Glutamatergic neuron (in vitro differentiated cells): Measurements from ENCODE around the gene ATG4D. TPM values are rescaled to one million over a fixed set of nuclear protein-coding genes. Genes with fewer than 3 reads are reported as not detected.

Source experiments
- DNase-seq: peaks from one replicate; pipeline ENCODE4 v3.0.0; 2022
- H3K27ac Mint-ChIP-seq: one replicate; pipeline ENCODE4 v1.8.0; 2020; ENCODE audit warnings: mild to moderate bottlenecking, mixed read lengths, inconsistent platforms; ENCODE audit not compliant: unreplicated experiment
- H3K27me3 Mint-ChIP-seq: one replicate; pipeline ENCODE4 v1.8.0; 2020; ENCODE audit warnings: mild to moderate bottlenecking, moderate library complexity, mixed read lengths, inconsistent platforms; ENCODE audit not compliant: unreplicated experiment
- H3K36me3 Mint-ChIP-seq: one replicate; pipeline ENCODE4 v1.8.0; 2020; ENCODE audit warnings: mild to moderate bottlenecking, mixed read lengths, inconsistent platforms; ENCODE audit not compliant: unreplicated experiment
- H3K4me1 Mint-ChIP-seq: one replicate; pipeline ENCODE4 v1.8.0; 2020; ENCODE audit warnings: mild to moderate bottlenecking, low read depth, mixed read lengths, inconsistent platforms; ENCODE audit not compliant: unreplicated experiment
- H3K4me3 Mint-ChIP-seq: one replicate; pipeline ENCODE4 v1.8.0; 2020; ENCODE audit warnings: mild to moderate bottlenecking, mixed read lengths, inconsistent platforms; ENCODE audit not compliant: unreplicated experiment
- H3K9me3 Mint-ChIP-seq: one replicate; pipeline ENCODE4 v1.8.0; 2020; ENCODE audit warnings: mild to moderate bottlenecking, moderate library complexity, mixed read lengths, inconsistent platforms; ENCODE audit not compliant: unreplicated experiment
- total RNA-seq: library from RNA; stranded (reverse); fragmentation: NEBNext Ultra II Directional; extraction: Animal tissue kit (Norgen Biotek cat#: 25700); gene quantifications from one replicate; pipeline ENCODE4 v1.2.1, GENCODE V29; 2021; ENCODE audit not compliant: unreplicated experiment
- TF ChIP-seq, protein P1 (sequence below): fragments of 200-600 bp; sonication (generic); IDR thresholded peaks from one replicate; pipeline ENCODE4 v1.5.0; 2021; ENCODE audit not compliant: partially characterized antibody, unreplicated experiment

The ATG4D gene
- total RNA-seq, 1 donor from 2014 or later = 56.1 TPM

DNA sequence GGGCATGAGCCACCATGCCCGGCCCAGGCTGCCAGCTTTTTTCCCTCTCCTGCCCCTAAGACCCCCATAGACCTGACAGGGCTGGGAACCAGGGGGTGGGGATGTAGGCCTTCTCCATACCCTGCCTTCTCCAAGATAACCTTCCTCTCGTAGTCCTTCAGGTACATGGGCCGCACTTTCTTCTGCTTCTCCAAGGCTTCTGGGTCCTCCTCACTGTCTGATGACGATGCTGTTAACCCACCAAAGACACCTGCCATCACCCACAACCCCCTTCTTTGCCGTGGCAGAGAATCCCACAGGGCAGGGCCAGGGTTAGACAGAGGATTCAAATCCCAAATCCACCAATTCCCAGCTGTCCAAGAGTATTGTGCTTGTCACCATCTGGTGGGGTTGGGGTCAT is 18.9 kb downstream of the ATG4D start:
- TF ChIP-seq, protein P1, sequence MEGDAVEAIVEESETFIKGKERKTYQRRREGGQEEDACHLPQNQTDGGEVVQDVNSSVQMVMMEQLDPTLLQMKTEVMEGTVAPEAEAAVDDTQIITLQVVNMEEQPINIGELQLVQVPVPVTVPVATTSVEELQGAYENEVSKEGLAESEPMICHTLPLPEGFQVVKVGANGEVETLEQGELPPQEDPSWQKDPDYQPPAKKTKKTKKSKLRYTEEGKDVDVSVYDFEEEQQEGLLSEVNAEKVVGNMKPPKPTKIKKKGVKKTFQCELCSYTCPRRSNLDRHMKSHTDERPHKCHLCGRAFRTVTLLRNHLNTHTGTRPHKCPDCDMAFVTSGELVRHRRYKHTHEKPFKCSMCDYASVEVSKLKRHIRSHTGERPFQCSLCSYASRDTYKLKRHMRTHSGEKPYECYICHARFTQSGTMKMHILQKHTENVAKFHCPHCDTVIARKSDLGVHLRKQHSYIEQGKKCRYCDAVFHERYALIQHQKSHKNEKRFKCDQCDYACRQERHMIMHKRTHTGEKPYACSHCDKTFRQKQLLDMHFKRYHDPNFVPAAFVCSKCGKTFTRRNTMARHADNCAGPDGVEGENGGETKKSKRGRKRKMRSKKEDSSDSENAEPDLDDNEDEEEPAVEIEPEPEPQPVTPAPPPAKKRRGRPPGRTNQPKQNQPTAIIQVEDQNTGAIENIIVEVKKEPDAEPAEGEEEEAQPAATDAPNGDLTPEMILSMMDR = no peak
- H3K9me3 Mint-ChIP-seq = peaks cover 4% of the 10 kb centered on the region
- no peaks in the 10 kb centered on the region for H3K36me3 Mint-ChIP-seq
- H3K4me1 Mint-ChIP-seq = peaks cover 16% of the 10 kb centered on the region
- no peak for DNase-seq
- no peak overlapping the region for H3K27ac Mint-ChIP-seq
- peaks cover 6% of the 10 kb centered on the region for H3K27me3 Mint-ChIP-seq
- H3K4me3 Mint-ChIP-seq = no peak overlapping the region

DNA sequence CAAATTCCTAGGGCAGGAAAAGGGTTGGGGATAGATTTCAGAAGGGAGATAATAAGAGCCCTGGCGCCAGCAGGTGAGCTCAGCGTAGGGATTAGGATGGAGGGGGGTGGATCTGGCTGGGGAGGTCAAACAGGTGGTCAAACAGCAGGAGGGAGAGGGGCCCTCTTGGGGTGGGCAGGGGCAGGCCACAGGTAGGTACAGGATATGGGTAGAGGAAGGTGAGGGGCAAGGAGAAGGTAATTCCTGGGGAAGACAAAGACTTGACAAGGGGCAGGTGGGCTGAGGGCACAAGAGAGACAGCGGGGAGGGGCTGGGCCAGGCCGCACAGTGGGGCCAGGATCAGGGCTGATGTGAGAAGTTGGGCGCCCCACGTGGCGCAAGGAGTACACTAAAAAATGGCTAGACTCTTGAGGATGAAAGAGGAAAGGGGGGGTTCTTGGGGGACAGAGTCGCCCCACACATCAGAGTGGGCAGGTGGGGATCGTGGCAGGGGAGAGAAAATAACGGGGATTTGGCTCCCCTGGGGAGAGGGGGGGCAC is 21.4 kb downstream of the ATG4D start:
- H3K27me3 Mint-ChIP-seq = peaks cover 7% of the 10 kb centered on the region
- H3K4me3 Mint-ChIP-seq = peak overlapping the region; percentile 90
- no peaks in the 10 kb centered on the region for H3K36me3 Mint-ChIP-seq
- H3K27ac Mint-ChIP-seq = peak overlapping the region; percentile 91
- TF ChIP-seq, protein P1 = no peak
- peaks cover 8% of the 10 kb centered on the region for H3K9me3 Mint-ChIP-seq
- H3K4me1 Mint-ChIP-seq = peaks cover 19% of the 10 kb centered on the region
- DNase-seq = peak; percentile 61

DNA sequence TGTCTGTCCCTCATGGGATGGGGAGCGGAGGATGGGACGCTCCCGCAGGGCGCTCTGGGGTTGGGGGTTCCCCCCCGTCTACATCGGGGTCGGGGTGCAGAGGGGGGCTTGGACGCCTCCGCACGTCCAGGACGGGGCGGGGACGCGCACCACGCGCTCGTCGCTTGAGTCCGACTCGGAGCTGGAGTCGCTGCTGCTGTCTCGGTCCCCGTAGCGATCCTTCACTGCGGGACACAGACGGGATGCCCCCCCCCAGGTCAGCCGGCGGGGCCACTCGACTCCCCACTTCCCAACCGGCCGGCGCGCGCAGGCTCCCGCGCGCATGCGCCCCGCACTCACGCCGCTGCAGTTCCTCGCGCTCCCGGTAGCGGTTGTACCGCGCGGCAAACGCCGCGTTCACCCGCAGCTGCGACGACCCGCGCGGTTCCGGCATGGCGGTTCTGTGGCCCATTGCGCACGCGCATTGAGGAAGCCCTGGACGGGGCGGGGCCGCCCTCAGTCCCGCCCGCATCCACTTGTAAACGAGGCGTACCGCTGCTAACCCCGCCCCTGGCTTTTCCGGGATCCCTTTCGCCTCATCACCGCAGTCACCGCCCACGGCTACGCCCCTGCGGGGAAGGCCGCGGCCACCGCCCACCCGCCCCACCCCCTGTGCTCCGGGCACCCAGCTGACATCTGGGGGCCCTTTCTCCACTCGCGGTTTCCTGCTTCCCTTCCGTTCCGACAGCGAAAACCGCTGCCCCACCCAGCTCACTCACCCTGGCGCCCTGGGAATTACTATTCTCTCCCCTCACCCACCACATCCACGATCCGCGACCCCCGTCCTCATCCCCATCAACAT is 22.1 kb downstream of the ATG4D start, which contains the start of gene KRI1:
KRI1 (minus strand) TSS at position 444 of the 841 bp plus-strand sequence; CDS start at position 433, 11 bp downstream.
- H3K9me3 Mint-ChIP-seq = peaks cover 7% of the 10 kb centered on the region
- DNase-seq = peak; percentile 98
- H3K36me3 Mint-ChIP-seq = no peaks in the 10 kb centered on the region
- H3K27me3 Mint-ChIP-seq = peaks cover 7% of the 10 kb centered on the region
- H3K4me1 Mint-ChIP-seq = peaks cover 19% of the 10 kb centered on the region
- peak within 1 kb of the TSS; percentile 98 for H3K4me3 Mint-ChIP-seq
- peak within 1 kb of the TSS; percentile 91 for H3K27ac Mint-ChIP-seq
- TF ChIP-seq, protein P1 = peak; percentile 85

DNA sequence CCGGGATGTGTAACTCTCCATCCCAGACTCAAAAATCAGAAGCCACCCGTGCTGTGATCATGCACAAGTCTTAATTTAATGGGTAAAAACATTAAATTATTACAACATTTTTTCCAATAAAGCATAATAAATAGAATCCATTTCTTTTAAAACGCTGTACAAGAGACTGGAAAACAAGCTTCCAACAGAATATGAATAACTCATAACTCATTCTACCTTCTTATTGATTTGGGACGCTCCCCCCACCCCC is 22.6 kb downstream of the ATG4D start:
- H3K4me1 Mint-ChIP-seq = peaks cover 19% of the 10 kb centered on the region
- H3K9me3 Mint-ChIP-seq = peaks cover 7% of the 10 kb centered on the region
- H3K27me3 Mint-ChIP-seq = peaks cover 7% of the 10 kb centered on the region
- H3K36me3 Mint-ChIP-seq = no peaks in the 10 kb centered on the region
- peak overlapping the region; percentile 85 for H3K27ac Mint-ChIP-seq
- TF ChIP-seq, protein P1 = no peak
- no peak for DNase-seq
- peak overlapping the region; percentile 98 for H3K4me3 Mint-ChIP-seq
